ENCODE data around the gene SLC4A3. TPM values are rescaled to one million over a fixed set of nuclear protein-coding genes. Genes with fewer than 3 reads are reported as not detected.

Gene SLC4A3
- total RNA-seq, 1 experiment from 2014 or later, result 8.7 TPM

GRCh38 chr2:219671279-219671678 is 43.8 kb downstream of the SLC4A3 start (continued):
- no peak for TF ChIP-seq ARID4B (CRISPR knock-in tag; IDR thresholded peaks at IDR 0.05; ENCODE audit: borderline replicate concordance)
- TF ChIP-seq MLX (CRISPR knock-in tag; IDR thresholded peaks at IDR 0.05), result no peak
- TF ChIP-seq AR (CRISPR knock-in tag; IDR thresholded peaks at IDR 0.05), result no peak
- TF ChIP-seq USF2 (CRISPR knock-in tag; IDR thresholded peaks at IDR 0.05), result no peak

GRCh38 chr2:219672406-219672805 is 45.0 kb downstream of the SLC4A3 start:
- H3K4me3 Mint-ChIP-seq, result no peak overlapping the region
- H3K4me1 Mint-ChIP-seq, result peaks cover 21% of the 10 kb centered on the region
- H3K27me3 Mint-ChIP-seq (ENCODE audit: low read depth), result no peaks in the 10 kb centered on the region; the same call in 1 of the 2 replicates
- DNase-seq (ENCODE audit: low spot score) (no peak), ATAC-seq (no peak)
- ChIA-PET POLR2A (no interaction called here), CTCF (interaction anchor here (1.1 kb wide), 1 partner anchor 30 kb away, joined by 3 read pairs; no protein-coding TSS in a partner anchor)
- H3K27ac Mint-ChIP-seq, result no peak overlapping the region
- H3K36me3 Mint-ChIP-seq, result no peaks in the 10 kb centered on the region
- no peaks in the 10 kb centered on the region for H3K9me3 Mint-ChIP-seq
- TF ChIP-seq TEAD1 (CRISPR knock-in tag; IDR thresholded peaks at IDR 0.05) (no peak), ZNF532 (CRISPR knock-in tag; IDR thresholded peaks at IDR 0.05; ENCODE audit: borderline replicate concordance) (no peak), ELF4 (CRISPR knock-in tag; IDR thresholded peaks at IDR 0.05; ENCODE audit: low read depth) (no peak), STAT6 (CRISPR knock-in tag; conservative IDR thresholded peaks at IDR 0.05; ENCODE audit: low read depth) (no peak), ZNF425 (CRISPR knock-in tag; conservative IDR thresholded peaks at IDR 0.05) (no peak), E2F5 (CRISPR knock-in tag; IDR thresholded peaks at IDR 0.05) (no peak), ZNF121 (CRISPR knock-in tag; IDR thresholded peaks at IDR 0.05) (no peak), FOXP4 (CRISPR knock-in tag; IDR thresholded peaks at IDR 0.05) (no peak)
